KMS-11 (cell line): ENCODE data around the gene ESYT1.

Experiments used
- H2AFZ ChIP-seq: fragments of 200-600 bp; sonication (generic); 2 replicates; pipeline ENCODE4 v1.6.1; 2016; ENCODE audit warnings: antibody characterized with exemption, mixed run types, low read depth
- H3K27ac ChIP-seq: fragments of 200-600 bp; sonication (generic); 2 replicates; pipeline ENCODE4 v1.6.1; 2016; ENCODE audit warnings: mild to moderate bottlenecking, mixed run types
- H3K27me3 ChIP-seq: fragments of 200-600 bp; sonication (generic); 2 replicates; pipeline ENCODE4 v1.6.1; 2017; ENCODE audit warnings: mild to moderate bottlenecking, low read depth, mixed run types, moderate library complexity; ENCODE audit not compliant: insufficient read depth
- H3K36me3 ChIP-seq: fragments of 200-600 bp; sonication (generic); 2 replicates; pipeline ENCODE4 v1.6.1; 2017; ENCODE audit warnings: mild to moderate bottlenecking, mixed run types; ENCODE audit not compliant: insufficient read depth
- H3K4me1 ChIP-seq: fragments of 200-600 bp; sonication (generic); 2 replicates; pipeline ENCODE4 v1.6.1; 2016; ENCODE audit warnings: mild to moderate bottlenecking, low read depth, mixed run types; ENCODE audit not compliant: poor library complexity, severe bottlenecking
- H3K4me2 ChIP-seq: fragments of 200-600 bp; sonication (generic); 2 replicates; pipeline ENCODE4 v1.7.0; 2016; ENCODE audit warnings: mild to moderate bottlenecking, mixed run types
- H3K4me3 ChIP-seq: fragments of 200-600 bp; sonication (generic); IDR thresholded peaks from 2 replicates; pipeline ENCODE4 v1.6.1; 2017; ENCODE audit warnings: low read depth, low read length, mixed read lengths; ENCODE audit not compliant: insufficient read depth
- H3K79me2 ChIP-seq: fragments of 200-600 bp; sonication (generic); 2 replicates; pipeline ENCODE4 v1.6.1; 2016; ENCODE audit warnings: low read depth, mixed run types; ENCODE audit not compliant: insufficient read depth
- H3K9ac ChIP-seq: fragments of 200-600 bp; sonication (generic); 2 replicates; pipeline ENCODE4 v1.6.1; 2016; ENCODE audit warnings: mild to moderate bottlenecking, mixed run types
- H4K20me1 ChIP-seq: fragments of 200-600 bp; sonication (generic); 2 replicates; pipeline ENCODE4 v1.6.1; 2016; ENCODE audit warnings: mild to moderate bottlenecking, mixed run types; ENCODE audit not compliant: insufficient read depth
- TF ChIP-seq, protein P1 (sequence below): fragments of 200-600 bp; sonication (generic); conservative IDR thresholded peaks from 2 replicates; pipeline ENCODE4 v1.6.1; 2017; ENCODE audit warnings: low read depth, mild to moderate bottlenecking, antibody characterized with exemption, low read length, moderate library complexity, mixed read lengths

ESYT1 gene

DNA sequence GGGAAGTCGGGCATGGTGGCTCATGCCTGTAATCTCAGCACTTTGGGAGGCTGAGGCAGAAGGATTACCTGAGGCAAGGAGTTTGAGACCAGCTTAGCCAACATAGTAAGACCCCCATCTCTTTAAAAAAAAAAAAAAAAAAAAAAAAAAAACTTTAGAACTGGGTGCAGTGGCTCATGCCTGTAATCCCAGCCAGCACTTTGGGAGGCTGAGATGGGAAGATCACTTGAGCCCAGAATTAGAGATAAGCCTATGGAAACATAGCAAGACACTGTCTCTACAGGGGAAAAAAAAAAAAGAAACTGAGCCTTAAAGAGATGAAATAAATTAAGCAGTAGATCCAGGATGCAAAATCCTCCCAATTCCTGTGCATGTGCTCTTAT lies 25.4 kb upstream of the ESYT1 start:
- Histone ChIP-seq H3K4me1 (peaks cover 32% of the 10 kb centered on the region), H3K9ac (no peak overlapping the region), H3K27me3 (no peaks in the 10 kb centered on the region), H3K27ac (no peak overlapping the region), H3K4me3 (no peak overlapping the region), H3K36me3 (peaks cover 16% of the 10 kb centered on the region; the same call in 1 of the 2 replicates), H2AFZ (no peak overlapping the region), H3K79me2 (peaks cover 34% of the 10 kb centered on the region), H4K20me1 (peaks cover 13% of the 10 kb centered on the region), H3K4me2 (peak overlapping the region; percentile 81; the same call in 1 of the 2 replicates)
- TF ChIP-seq, protein P1, sequence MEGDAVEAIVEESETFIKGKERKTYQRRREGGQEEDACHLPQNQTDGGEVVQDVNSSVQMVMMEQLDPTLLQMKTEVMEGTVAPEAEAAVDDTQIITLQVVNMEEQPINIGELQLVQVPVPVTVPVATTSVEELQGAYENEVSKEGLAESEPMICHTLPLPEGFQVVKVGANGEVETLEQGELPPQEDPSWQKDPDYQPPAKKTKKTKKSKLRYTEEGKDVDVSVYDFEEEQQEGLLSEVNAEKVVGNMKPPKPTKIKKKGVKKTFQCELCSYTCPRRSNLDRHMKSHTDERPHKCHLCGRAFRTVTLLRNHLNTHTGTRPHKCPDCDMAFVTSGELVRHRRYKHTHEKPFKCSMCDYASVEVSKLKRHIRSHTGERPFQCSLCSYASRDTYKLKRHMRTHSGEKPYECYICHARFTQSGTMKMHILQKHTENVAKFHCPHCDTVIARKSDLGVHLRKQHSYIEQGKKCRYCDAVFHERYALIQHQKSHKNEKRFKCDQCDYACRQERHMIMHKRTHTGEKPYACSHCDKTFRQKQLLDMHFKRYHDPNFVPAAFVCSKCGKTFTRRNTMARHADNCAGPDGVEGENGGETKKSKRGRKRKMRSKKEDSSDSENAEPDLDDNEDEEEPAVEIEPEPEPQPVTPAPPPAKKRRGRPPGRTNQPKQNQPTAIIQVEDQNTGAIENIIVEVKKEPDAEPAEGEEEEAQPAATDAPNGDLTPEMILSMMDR: no peak

DNA sequence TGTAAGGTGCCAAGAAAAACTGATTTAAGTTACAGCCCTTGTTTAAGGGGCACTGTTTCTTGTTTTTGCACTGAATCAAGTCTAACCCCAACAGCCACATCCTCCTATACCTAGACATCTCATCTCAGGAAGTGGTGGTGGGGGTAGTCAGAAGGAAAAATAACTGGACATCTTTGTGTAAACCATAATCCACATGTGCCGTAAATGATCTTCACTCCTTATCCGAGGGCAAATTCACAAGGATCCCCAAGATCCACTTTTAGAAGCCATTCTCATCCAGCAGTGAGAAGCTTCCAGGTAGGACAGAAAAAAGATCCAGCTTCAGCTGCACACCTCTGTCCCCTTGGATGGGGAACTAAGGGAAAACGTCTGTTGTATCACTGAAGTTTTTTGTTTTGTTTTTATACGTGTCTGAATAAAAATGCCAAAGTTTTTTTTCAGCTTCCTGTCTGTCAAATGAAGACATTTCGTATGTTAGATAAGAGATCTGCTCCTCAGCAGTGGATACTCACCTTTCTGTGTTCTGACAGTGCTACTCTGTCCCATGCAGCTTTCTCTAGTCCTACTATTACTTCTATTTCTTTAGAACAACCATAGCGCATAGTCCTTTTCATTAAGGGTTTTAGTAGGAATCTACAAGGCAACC lies 24.9 kb upstream of the ESYT1 start:
- Histone ChIP-seq H3K4me1 (peaks cover 32% of the 10 kb centered on the region), H3K27ac (no peak overlapping the region; the same call in 1 of the 2 replicates), H4K20me1 (peaks cover 14% of the 10 kb centered on the region), H2AFZ (peak overlapping the region; percentile 67), H3K27me3 (no peaks in the 10 kb centered on the region), H3K4me2 (peak overlapping the region; percentile 81), H3K36me3 (peaks cover 21% of the 10 kb centered on the region; the same call in 1 of the 2 replicates), H3K4me3 (peak overlapping the region; percentile 77), H3K79me2 (peaks cover 39% of the 10 kb centered on the region), H3K9ac (peak overlapping the region; percentile 86; the same call in 1 of the 2 replicates)
- TF ChIP-seq, protein P1: no peak

DNA sequence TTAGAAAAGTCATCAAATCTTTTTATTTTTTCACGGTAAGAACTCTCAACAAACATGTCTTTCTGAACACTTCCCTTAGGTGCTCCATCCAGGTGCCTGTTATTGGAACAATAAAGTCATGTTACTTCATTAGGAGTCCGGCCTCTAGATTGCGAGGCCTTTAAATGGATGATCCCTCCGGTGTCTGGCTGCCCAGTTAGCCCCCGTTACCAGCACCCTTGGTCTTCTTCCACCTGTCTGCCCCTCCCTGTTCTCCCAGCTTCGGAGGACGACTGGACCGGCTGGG lies 24.3 kb upstream of the ESYT1 start:
- TF ChIP-seq, protein P1: no peak

DNA sequence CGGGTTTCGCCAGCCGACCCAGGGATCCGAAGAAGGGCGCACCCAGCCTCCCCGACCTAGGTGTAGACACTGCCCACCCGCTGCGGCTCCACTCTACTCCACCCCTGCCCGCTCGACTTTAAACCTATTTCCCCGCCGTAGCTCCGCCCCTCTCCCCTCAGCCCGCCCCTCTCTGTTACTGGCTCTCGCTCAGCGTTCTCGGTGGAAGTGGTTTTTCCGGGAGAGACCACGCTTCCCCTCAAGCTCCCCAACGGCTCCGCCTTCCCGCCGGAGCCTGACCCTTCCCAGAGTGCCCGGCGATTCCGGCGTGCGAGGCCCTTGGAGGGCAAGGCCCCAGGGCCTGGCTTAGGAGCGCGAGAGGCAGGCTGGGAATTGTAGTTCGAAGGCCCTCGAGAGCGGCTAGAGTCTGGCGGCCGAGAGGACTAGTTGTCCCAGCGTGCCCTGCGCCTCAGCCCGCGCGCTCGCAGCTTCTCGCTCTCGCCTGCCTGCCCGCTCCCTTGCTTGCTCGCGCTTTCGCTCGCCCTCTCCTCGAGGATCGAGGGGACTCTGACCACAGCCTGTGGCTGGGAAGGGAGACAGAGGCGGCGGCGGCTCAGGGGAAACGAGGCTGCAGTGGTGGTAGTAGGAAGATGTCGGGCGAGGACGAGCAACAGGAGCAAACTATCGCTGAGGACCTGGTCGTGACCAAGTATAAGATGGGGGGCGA lies 23.8 kb upstream of the ESYT1 start, which contains the start of gene PA2G4:
PA2G4 (plus strand) TSS at position 451 of the 706 bp plus-strand sequence; CDS start at position 630, 179 bp downstream.
- TF ChIP-seq, protein P1: no peak; the same call in 1 of the 2 replicates
- Histone ChIP-seq H3K4me2 (peak within 1 kb of the TSS; percentile 81), H3K9ac (peak within 1 kb of the TSS; percentile 86), H3K79me2 (peaks cover 49% of the 10 kb centered on the region), H3K36me3 (peaks cover 32% of the 10 kb centered on the region; the same call in 1 of the 2 replicates), H3K27me3 (no peaks in the 10 kb centered on the region), H3K4me1 (peaks cover 32% of the 10 kb centered on the region), H3K4me3 (peak within 1 kb of the TSS; percentile 77), H3K27ac (peak within 1 kb of the TSS; percentile 61), H4K20me1 (peaks cover 17% of the 10 kb centered on the region), H2AFZ (peak within 1 kb of the TSS; percentile 67)

More for the DNA sequence above, 24.3 kb upstream of the ESYT1 start:
- H4K20me1 ChIP-seq: peaks cover 17% of the 10 kb centered on the region
- H3K4me3 ChIP-seq: peak overlapping the region; percentile 77
- H2AFZ ChIP-seq: peak overlapping the region; percentile 67
- peak overlapping the region; percentile 81 for H3K4me2 ChIP-seq
- no peak overlapping the region; the same call in 1 of the 2 replicates for H3K27ac ChIP-seq
- peaks cover 32% of the 10 kb centered on the region for H3K4me1 ChIP-seq
- H3K36me3 ChIP-seq: peaks cover 27% of the 10 kb centered on the region; the same call in 1 of the 2 replicates
- peaks cover 45% of the 10 kb centered on the region for H3K79me2 ChIP-seq
- no peaks in the 10 kb centered on the region for H3K27me3 ChIP-seq
- H3K9ac ChIP-seq: peak overlapping the region; percentile 86; the same call in 1 of the 2 replicates
